Liver (tissue), 9 donors: ENCODE results near the gene CSNK1G1. TPM values are rescaled to one million over a fixed set of nuclear protein-coding genes. Genes with fewer than 3 reads are reported as not detected.
A peak's percentile ranks its signal among the peaks of the same experiment; 100 is the strongest.

Source experiments
- DNase-seq: peaks from one replicate; pipeline ENCODE4 v3.0.0-alpha.2; 2017; ENCODE audit warnings: low spot score
- H3K27ac ChIP-seq, 2 donors: one replicate each; pipeline ENCODE4 v1.7.0; 2013; ENCODE audit warnings: inconsistent platforms in 2 of 2, low read length in 2 of 2, control low read depth in 1 of 2, low read depth in 1 of 2, mild to moderate bottlenecking in 1 of 2
- H3K27me3 ChIP-seq, 4 donors: one replicate each; pipeline versions ENCODE4 v1.6.1 to v1.7.0; 2013; ENCODE audit warnings: low read length in 3 of 4, inconsistent platforms in 1 of 4, mild to moderate bottlenecking in 1 of 4, moderate library complexity in 1 of 4; ENCODE audit not compliant: control insufficient read depth in 4 of 4, insufficient read depth in 4 of 4
- H3K36me3 ChIP-seq, 4 donors: one replicate each; pipeline versions ENCODE4 v1.6.1 to v1.7.0; 2013; ENCODE audit warnings: low read length in 3 of 4, mild to moderate bottlenecking in 3 of 4, low read depth in 1 of 4, moderate library complexity in 1 of 4; ENCODE audit not compliant: control insufficient read depth in 4 of 4, insufficient read depth in 3 of 4
- H3K4me1 ChIP-seq, 4 donors: one replicate each; pipeline versions ENCODE4 v1.6.1 to v1.7.0; 2013; ENCODE audit warnings: low read length in 3 of 4, mild to moderate bottlenecking in 3 of 4, moderate library complexity in 1 of 4; ENCODE audit not compliant: control insufficient read depth in 4 of 4, insufficient read depth in 4 of 4
- H3K4me3 ChIP-seq, 3 donors: one replicate each; pipeline versions ENCODE4 v1.6.1 to v1.7.0; 2013; ENCODE audit warnings: low read length in 3 of 3, control low read depth in 1 of 3, low read depth in 1 of 3, mild to moderate bottlenecking in 1 of 3
- H3K9ac ChIP-seq, 2 donors: one replicate each; pipeline ENCODE4 v1.7.0; 2013; ENCODE audit warnings: low read length in 2 of 2, mild to moderate bottlenecking in 2 of 2, moderate library complexity in 2 of 2, control low read depth in 1 of 2, low read depth in 1 of 2
- H3K9me3 ChIP-seq, 4 donors: one replicate each; pipeline versions ENCODE4 v1.6.1 to v1.7.0; 2013; ENCODE audit warnings: low read length in 3 of 4; ENCODE audit not compliant: control insufficient read depth in 4 of 4
- ATF3 ChIP-seq: IDR thresholded peaks from 2 replicates; pipeline ENCODE4 v1.6.1; 2016; ENCODE audit warnings: antibody characterized with exemption
- CTCF ChIP-seq: fragments of 150-350 bp; IDR thresholded peaks from 2 replicates; pipeline ENCODE4 v1.5.1; 2017; ENCODE audit warnings: improper control_type of control experiment, low read depth, low read length; ENCODE audit not compliant: missing input control
- EGR1 ChIP-seq, 2 donors: IDR thresholded peaks; 2 replicates each; pipeline ENCODE4 v1.6.1; 2016 to 2018; ENCODE audit warnings: antibody characterized with exemption in 2 of 2, low read depth in 2 of 2
- FOXA1 ChIP-seq: IDR thresholded peaks from 2 replicates; pipeline ENCODE4 v1.6.1; 2016; ENCODE audit warnings: antibody characterized with exemption
- FOXA2 ChIP-seq: IDR thresholded peaks from 2 replicates; pipeline ENCODE4 v1.6.1; 2016; ENCODE audit warnings: antibody characterized with exemption
- GABPA ChIP-seq, 2 donors: IDR thresholded peaks in 1 of 2; conservative IDR thresholded peaks in 1 of 2; 2 replicates each; pipeline ENCODE4 v1.6.1; 2016; ENCODE audit warnings: antibody characterized with exemption in 2 of 2, mild to moderate bottlenecking in 1 of 2, moderate library complexity in 1 of 2
- HNF4A ChIP-seq, 2 donors: conservative IDR thresholded peaks; 2 replicates each; pipeline ENCODE4 v1.6.1; 2016; ENCODE audit warnings: antibody characterized with exemption in 2 of 2, mild to moderate bottlenecking in 2 of 2
- HNF4G ChIP-seq: IDR thresholded peaks from 2 replicates; pipeline ENCODE4 v1.6.1; 2016; ENCODE audit warnings: antibody characterized with exemption
- JUND ChIP-seq, 2 donors: IDR thresholded peaks; 2 replicates each; pipeline ENCODE4 v1.6.1; 2016; ENCODE audit warnings: antibody characterized with exemption in 2 of 2
- MAX ChIP-seq: IDR thresholded peaks from 2 replicates; pipeline ENCODE4 v1.6.1; 2016; ENCODE audit warnings: antibody characterized with exemption
- NR2F2 ChIP-seq: IDR thresholded peaks from 2 replicates; pipeline ENCODE4 v1.6.1; 2016; ENCODE audit warnings: antibody characterized with exemption
- RAD21 ChIP-seq, 2 donors: IDR thresholded peaks; 2 replicates each; pipeline ENCODE4 v1.6.1; 2016; ENCODE audit warnings: antibody characterized with exemption in 2 of 2, mild to moderate bottlenecking in 2 of 2
- REST ChIP-seq: IDR thresholded peaks from 2 replicates; pipeline ENCODE4 v1.6.1; 2016; ENCODE audit warnings: antibody characterized with exemption, mild to moderate bottlenecking
- RXRA ChIP-seq, 2 donors: IDR thresholded peaks; 2 replicates each; pipeline ENCODE4 v1.6.1; 2017 to 2018; ENCODE audit warnings: antibody characterized with exemption in 2 of 2, mild to moderate bottlenecking in 1 of 2
- SP1 ChIP-seq: IDR thresholded peaks from 2 replicates; pipeline ENCODE4 v1.6.1; 2018; ENCODE audit warnings: antibody characterized with exemption, mild to moderate bottlenecking
- TAF1 ChIP-seq: conservative IDR thresholded peaks from 2 replicates; pipeline ENCODE4 v1.6.1; 2016; ENCODE audit warnings: antibody characterized with exemption, mild to moderate bottlenecking
- YY1 ChIP-seq: IDR thresholded peaks from 2 replicates; pipeline ENCODE4 v1.6.1; 2016; ENCODE audit warnings: antibody characterized with exemption, mild to moderate bottlenecking
- ZBTB33 ChIP-seq: IDR thresholded peaks from 2 replicates; pipeline ENCODE4 v1.6.1; 2016; ENCODE audit warnings: antibody characterized with exemption
- WGBS: extraction: QIAGEN DNeasy Blood & Tissue Kit; methylation state at CpG from one replicate; pipeline ENCODE4 v1.1.7; 2013; 5-methylcytosine and 5-hydroxymethylcytosine counted together
- polyA plus RNA-seq, 2 donors: library from polyadenylated mRNA; stranded (reverse) in 1 of 2; unstranded in 1 of 2; fragments of 200-250 nt in 1 of 2; fragments of >200 nt in 1 of 2; fragmentation: Nextera tagmentation in 1 of 2; extraction: Ambion mirVana in 1 of 2; gene quantifications; one replicate each; pipeline versions ENCODE4 v1.2.1 to v1.2.3, GENCODE V29; 2013 to 2015
- total RNA-seq, 2 donors: library from RNA; depleted of rRNA; stranded (reverse); fragments of >200 nt; gene quantifications; one replicate each; pipeline ENCODE4 v1.2.3, GENCODE V29; 2014
- donor health status: healthy.
- donor health status: healthy.
- donor health status: healthy.
- donor health status: healthy.
- donor health status: healthy.

Gene CSNK1G1
- total and polyA plus RNA-seq, 4 donors: 1.7 to 9.1 (median 5.8) TPM

GRCh38 chr15:64249406-64249805 is 106.6 kb downstream of the CSNK1G1 start:
- H3K9me3 ChIP-seq: no peaks in the 10 kb centered on the region
- peak overlapping the region; percentile 1 to 38 for H3K27ac ChIP-seq
- no peaks in the 10 kb centered on the region for H3K27me3 ChIP-seq
- WGBS: 74% methylated on average over 3 of the region's 3 CpGs
- H3K4me1 ChIP-seq: peaks cover 0 to 14% (median 5%) of the 10 kb centered on the region in 4 donors
- no peak overlapping the region for H3K4me3 ChIP-seq
- no peak for TF ChIP-seq YY1
- TF ChIP-seq HNF4A (conservative IDR thresholded peaks at IDR 0.05): peak in 1 of 2 donors; percentile 6
- TF ChIP-seq ZBTB33: no peak
- TF ChIP-seq EGR1 (IDR thresholded peaks at IDR 0.05; ENCODE audit: low read depth in 2 of 2): no peak
- TF ChIP-seq ATF3: no peak
- no peak overlapping the region for H3K9ac ChIP-seq
- H3K36me3 ChIP-seq: no peaks in the 10 kb centered on the region
- DNase-seq: no peak

- WGBS: 53% methylated on average over 2 of the region's 2 CpGs
- DNase-seq: no peak
- Histone ChIP-seq H3K4me3 (no peak overlapping the region), H3K4me1 (peaks cover 0 to 14% (median 5%) of the 10 kb centered on the region in 4 donors), H3K9me3 (no peaks in the 10 kb centered on the region), H3K36me3 (no peaks in the 10 kb centered on the region), H3K27me3 (no peaks in the 10 kb centered on the region), H3K9ac (peak overlapping the region in 1 of 2 donors; percentile 89), H3K27ac (peak overlapping the region; percentile 69 to 83)
- peak; percentile 9 to 52 for TF ChIP-seq RXRA (IDR thresholded peaks at IDR 0.05)
- no peak for TF ChIP-seq CTCF
- peak; percentile 96 for TF ChIP-seq ATF3
- TF ChIP-seq SP1: peak; percentile 70
- peak in 1 of 2 donors; percentile 24 for TF ChIP-seq RAD21 (IDR thresholded peaks at IDR 0.05)
- TF ChIP-seq YY1: no peak
- TF ChIP-seq MAX: no peak
- TF ChIP-seq TAF1: no peak
- no peak for TF ChIP-seq NR2F2
- TF ChIP-seq JUND (IDR thresholded peaks at IDR 0.05): peak; percentile 99
- TF ChIP-seq REST: no peak
- TF ChIP-seq FOXA1: peak; percentile 49
- peak; percentile 13 for TF ChIP-seq ZBTB33
- no peak for TF ChIP-seq HNF4G
- peak in 1 of 2 donors; percentile 27 for TF ChIP-seq HNF4A (conservative IDR thresholded peaks at IDR 0.05)
- no peak for TF ChIP-seq GABPA (IDR thresholded peaks at IDR 0.05 in 1 of 2, conservative IDR thresholded peaks at IDR 0.05 in 1 of 2)
- TF ChIP-seq FOXA2: peak; percentile 91
- TF ChIP-seq EGR1 (IDR thresholded peaks at IDR 0.05; ENCODE audit: low read depth in 2 of 2): no peak
Measured at GRCh38 chr15:64247906-64248541, 107.9 kb downstream of the CSNK1G1 start.
